GM21786 (cell line): ENCODE data around the gene ZNF653.

ENCODE experiments used
- ATAC-seq: cut with Tn5 transposase; IDR thresholded peaks from one replicate; pipeline ENCODE4 v1.9.1; 2021; ENCODE audit not compliant: unreplicated experiment

ZNF653 gene

DNA sequence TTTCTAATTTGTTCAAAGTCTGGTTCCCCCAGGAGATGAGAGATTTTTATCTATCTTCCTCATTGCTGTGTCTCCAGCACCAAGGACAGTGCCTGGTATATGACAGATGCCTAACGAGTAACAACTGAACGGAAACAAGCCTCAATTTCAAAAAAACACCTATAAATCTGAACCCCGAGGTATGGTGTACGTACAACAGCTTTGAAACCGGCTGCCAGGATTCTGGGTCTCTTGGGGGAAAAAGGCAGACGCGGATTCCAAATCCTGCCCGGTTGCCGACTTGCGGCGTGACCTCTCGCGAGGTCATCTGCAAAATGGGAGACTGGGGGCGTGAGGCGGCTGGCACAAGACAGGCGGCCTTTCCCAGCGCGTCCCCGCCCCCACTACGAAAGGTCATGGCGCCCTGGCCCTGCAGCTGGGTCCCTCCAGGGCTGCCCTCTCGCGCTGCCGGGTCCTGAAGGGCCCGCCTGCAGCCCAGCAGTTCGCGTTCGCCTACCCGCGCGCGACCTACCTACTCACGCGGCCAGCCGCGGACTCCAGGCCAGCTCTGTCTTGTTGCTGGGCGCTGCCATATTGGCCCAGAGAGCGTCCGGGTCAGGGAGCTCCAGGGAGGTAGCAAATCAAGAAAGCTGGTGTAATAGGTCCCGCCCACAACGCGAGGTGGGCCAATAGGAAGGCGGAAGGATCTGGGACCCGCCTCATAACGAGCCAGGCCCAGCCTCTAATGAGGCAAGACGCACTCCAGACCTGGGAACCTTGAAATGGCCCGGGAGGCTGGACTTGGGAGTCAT, 23.1 kb upstream of the ZNF653 start, which contains the start of gene ECSIT:
TSS of gene ECSIT (minus strand) at position 584 of the 791 bp plus-strand sequence. CDS start 9,964 bp downstream, outside the sequence.
- ATAC-seq: peak; percentile 96

DNA sequence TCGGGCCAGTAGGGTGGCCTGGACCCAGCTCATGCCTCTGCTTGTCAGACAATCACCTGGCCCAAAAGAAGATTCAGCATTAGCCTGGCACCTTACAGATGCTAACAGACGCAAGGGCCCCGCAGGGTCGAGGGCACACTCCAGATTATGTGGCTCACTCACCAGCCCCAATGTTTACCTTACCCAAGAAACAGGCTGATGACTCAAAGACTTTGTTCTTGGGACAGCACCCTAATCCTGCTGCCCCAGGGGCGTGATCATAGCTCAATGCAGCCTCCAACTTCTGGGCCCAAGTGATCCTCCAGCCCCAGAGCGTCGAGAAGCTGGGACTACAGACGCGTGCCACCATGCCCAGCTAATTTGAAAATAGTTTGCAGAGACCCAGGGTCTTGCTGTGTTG, 13.5 kb upstream of the ZNF653 start:
- no peak for ATAC-seq

DNA sequence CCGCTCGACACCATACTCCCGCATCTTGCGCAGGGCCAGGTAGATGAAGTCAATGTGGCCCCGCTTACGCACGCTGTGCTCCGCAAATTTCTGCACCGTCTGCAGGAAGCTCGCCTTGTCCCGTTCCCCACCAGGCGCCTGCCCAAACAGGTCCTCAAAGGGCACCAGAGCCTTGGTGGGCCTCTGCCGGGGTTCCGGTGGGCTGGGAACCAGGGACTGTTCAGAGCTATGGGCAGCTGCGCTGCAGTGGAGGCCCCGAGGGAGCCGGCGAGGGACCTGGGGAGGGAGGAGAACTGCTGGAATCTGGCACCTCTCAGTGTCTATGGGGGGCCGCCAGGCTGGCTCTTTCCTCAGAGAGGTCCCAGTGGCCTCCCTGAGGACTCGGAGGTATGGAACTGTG, 8.3 kb upstream of the ZNF653 start:
- ATAC-seq: no peak

DNA sequence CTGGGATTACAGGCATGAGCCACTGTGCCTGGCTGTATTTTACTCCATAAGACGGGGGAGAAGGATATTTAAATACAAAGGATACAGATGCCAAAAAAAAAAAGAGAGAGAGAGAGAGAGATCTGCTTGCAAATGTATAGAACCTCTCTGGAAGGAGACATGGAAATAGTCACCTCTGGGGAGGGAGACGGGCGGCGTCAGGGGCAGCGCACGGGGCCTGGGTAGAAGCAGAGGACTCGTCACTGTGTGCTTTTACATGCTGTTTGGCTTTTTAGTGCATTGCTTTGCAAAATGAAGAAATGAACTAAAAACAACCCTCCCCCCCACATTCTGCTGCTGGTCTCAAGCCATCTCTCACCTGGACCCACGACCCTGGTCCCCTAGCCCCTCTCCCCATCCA, 4.8 kb upstream of the ZNF653 start:
- ATAC-seq: no peak

DNA sequence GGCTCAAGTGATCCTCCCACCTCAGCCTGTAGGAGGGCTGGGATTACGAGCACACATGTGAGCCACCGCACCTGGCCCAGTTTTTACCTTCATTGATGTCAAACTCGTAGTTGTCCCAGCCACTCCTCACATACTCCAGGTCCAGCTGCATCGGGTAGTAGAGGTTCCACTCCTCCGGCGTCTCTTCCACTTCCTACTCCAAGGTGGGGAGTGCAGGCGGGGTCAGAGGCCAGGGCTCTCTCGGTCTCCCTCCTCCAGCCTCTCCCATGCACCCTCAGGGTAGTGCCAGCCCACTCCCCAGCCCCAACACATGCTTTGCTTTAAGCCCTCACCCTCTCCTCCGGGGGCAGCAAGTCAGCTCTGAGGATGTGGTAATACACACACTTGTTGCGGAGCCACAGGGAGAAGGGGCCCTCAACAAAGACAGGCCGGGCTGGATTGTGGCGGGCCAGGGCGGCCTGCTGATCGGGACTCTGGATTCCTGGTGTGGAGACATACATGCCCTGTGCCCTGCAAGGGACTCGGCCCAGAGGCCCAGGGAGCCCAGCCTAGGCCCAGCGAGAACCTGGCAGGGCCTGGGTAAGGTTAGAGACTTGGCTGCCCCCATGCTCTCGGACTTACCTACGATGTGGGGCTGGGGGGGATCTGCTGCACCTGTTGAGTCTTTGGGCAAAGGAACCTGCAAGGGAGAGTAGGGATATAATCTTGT, 1.9 kb upstream of the ZNF653 start:
- ATAC-seq: no peak

DNA sequence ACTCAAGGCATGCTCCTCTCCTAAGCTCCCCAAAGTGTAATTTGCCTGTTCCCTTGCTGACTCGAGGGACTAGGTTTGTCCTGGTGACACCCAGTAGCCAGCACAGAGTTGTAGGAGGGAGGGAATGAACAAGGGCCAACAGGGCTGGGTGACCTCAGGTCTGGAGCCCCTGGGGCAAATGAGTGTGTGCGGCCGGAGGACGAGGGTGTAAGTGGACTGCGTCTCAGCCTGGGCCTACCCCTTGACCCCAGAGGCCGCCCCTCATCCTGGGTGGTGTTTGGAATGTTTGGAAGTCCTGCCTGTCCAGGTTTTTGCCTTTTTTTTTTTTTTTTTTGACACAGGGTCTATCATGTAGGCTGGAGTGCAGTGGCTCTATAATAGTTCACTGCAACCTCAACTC, 1.3 kb upstream of the ZNF653 start:
- no peak for ATAC-seq

DNA sequence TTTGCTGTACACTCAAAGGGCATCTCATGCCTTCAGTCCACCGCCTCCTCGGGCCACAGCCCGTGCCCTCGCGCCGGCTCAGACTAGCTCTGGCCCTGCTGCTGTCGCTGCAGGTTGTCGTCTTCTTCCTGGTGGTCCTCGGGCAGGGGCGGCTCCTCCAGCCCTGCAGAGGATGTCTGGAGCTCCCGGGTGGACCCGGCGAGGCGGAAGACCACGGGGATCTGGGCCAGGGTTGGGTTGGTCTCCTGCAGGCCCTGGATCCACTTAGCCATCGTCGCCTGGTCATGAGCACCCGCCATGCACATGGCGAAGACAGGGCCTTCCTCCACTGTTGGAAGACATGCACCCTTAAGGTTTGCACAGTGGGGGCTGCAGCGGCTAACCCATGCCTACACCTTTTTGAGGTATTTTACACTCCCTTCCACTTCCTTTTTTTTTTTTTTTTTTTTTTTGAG, 489 bp upstream of the ZNF653 start:
- peak; percentile 18 for ATAC-seq

DNA sequence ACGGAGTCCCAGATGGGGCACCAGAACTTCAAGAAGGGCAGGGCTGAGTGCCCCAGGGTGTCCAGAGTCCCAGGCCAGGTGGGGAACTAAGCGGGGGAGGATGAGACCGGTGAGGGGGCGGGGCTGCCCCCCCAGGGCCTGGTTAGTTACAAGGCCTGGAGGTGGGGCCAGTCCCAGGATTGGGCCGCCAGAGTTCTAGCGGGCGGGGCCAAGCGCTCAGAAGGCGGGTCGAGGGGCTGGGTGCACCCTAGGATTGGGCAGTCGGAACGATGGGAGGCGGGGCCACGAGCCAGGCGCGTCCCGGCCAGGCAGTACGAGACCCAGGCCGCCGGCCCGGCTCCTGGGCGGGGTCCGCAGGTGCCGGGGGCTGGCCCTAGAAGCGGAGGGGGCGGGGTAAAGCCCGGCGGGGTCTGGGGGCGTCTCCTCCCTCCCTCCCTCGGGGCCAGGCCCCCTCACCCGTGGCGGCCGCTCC, 571 bp downstream of the ZNF653 start:
- peak; percentile 88 for ATAC-seq

DNA sequence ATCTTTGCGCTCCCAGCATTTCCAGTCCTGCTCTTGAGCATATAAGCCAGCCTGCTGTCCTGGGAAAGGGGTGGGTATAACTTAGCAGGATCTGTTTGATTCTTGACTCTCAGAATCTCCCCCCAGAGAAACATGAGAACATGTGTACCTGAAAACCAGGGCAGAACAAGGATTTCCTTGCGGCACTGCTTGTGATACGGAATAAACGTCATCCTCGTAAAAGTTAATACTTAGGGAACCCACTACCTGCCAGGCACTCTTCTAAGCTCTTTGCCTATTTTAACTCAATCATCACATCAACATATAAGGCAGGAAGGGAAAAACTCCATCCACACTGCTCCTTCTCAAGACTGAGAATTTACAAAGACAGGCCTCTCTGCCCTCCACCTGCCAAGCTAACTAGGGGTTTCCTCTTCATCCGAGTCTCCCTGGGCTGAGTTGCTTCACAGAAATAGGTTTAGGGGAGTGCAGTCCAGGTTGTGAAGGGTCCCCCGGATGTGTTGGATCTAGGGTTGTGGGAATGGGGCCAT, 1.1 kb downstream of the ZNF653 start:
- ATAC-seq: no peak

DNA sequence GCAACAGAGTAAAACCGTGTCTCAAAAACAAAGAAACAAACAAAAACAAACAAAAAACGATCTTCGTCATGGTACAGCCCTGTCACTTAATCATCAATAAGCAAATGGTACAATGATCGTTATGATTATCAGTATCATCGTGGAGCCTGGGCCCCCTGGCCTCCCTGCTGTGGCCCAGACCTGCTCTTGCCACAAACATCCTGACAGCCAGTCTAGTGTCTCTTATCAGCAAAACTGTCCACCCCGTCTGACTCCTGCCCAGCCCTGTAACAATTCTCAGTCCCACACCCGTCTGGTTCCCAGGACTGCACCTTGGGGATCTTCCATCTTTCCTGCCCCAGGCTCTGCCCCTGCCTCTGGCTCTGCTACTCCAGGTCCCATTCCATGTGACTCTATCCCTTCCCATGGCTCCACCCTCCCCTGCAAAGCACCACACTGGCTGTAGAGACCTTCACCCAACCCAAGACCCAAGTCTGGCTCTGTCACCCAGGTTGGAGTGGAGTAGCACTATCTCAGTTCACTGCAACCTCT, 5.7 kb downstream of the ZNF653 start:
- ATAC-seq: no peak

DNA sequence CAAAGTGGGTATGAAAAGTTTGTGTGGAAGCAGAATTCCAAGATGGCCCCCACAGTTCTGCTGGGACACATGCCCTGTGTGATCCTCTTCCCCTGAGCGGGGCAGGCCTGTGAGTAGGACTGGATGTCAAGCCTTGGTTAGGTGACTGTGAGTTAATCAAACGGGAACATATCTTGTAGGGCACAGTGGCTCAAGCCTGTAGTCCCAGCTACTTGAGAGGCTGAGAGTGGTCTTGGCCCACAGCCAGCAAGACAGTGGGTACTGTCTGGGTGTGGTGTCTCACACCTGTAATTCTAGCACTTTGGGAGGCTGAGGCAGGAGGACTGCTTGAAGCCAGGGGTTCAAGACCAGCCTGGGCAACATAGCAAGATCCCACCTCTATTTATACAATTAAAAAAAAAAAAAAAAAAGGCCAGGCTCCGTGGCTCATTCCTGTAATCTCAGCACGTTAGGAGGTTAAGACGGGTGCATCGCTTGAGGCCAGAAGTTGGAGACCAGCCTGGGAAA, 6.4 kb downstream of the ZNF653 start:
- ATAC-seq: no peak

DNA sequence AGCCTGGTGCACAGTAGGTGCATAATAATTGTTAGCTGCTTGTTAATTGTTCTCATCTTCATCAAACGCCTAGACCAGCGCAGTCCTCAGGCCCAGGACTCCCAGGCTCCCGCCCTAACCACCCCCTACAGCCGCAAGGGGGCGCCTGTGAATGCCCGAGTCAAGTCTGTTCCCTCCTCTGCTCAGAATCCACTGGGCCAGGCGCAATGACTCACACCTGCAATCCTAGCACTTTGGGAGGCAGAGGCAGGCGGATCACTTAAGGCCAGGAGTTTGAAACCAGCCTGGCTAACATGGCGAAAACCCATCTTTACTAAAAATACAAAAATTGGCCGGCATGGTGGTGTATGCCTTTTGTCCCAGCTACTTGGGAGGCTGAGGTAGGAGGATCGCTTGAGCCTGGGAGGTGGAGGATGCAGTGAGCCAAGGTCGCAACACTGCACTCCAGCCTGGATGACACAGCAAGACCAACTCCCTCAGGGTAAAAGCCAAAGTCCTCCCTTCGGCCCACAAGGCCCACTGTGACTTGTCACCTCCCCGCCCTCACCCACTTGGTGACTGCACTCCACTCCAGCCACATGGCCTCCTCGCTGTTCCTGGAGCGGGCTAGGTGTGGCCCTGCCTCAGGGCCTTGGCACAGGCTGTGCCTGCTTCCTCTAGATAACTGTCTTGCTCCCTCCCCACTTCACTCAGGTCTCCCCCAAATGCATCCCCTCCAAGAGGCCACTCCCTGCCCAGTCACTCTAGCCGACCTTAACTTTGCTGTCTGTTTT, 9.1 kb downstream of the ZNF653 start:
- ATAC-seq: no peak

DNA sequence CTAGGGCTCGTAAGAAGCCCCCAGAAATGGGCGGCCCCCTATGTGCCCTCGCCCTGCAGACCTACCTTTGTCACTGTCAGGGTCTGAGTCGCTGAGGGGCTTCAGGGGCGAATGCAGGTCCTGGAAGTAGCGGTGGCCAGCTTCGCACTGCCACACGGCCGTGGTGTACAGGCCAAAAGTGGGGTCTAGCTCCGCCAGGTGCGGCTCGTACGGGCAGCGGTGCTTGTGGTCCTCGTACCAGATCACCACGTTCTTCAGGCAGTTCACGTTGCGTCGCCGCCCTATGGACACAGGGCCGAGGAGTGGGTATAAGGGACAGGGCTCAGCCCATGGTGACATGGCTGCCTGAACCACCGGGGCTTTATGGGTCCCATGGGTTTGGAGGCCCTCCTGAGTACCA, 9.8 kb downstream of the ZNF653 start:
- ATAC-seq: no peak

DNA sequence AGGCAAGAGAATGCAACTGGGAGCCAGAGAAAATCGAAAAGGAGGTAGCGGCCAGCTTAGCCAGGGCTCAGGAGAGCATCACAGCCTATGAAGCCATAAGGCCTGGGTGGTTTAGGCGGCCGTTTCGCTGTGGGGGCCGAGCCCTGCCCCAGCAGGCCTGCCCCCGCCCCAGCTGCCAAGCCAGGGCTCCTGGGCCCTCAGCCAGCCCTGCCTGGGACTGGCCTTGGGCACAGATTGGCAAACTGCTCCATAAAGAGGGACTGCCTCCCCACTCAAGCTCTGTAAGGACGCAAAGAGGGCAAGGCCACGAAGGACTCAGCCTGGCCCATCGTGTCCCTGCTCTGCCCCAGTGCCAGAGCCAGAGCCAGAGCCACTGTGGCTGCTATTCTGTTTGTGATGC, 10.2 kb downstream of the ZNF653 start:
- ATAC-seq: no peak

DNA sequence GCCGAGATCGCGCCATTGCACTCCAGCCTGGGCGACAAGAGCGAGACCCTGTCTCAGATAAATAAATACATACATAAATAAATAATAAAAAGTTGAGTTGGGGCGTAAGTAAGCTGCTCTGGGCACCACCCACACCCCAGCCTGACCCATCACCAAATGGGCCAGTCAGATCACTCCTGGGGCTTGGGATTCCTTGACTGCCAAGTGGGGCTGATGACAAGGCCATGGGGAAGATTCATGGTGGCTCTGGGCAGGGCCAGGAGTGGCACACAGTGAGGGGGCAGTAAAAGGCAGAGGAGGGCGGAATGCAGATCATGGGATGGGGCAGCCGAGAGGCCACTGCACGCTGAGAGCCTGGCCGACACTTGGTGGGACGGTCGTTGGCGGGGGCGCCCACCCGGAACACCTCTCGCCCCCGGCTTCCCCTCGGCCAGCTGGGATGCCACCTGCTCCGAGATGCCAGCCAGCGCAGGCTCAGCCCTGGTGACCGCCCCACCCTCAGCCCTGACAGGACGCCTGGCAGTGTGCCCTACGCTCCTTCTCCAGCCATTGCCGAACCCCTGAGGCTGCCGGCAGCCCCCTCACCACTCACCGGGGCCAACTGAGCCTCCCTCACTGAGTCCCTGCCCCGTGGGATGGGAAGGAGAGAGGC, 10.9 kb downstream of the ZNF653 start:
- ATAC-seq: no peak

DNA sequence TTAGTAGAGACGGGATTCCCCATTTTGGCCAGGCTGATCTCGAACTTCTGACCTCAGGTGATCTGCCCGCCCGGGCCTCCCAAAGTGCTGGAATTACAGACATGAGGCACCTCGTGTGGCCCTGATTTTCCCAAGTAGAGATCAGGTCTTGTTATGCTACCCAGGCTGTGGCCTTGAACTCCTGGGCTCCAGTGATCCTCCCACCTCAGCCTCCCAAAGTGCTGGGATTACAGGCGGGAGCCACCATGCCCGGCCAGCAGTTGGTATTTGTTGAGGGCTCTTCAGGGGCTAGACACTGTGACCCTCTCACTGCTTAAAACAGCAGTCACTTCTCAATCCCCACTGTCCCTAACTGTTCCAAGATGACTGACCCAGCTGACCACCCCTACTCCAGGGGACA, 16.3 kb downstream of the ZNF653 start:
- no peak for ATAC-seq

DNA sequence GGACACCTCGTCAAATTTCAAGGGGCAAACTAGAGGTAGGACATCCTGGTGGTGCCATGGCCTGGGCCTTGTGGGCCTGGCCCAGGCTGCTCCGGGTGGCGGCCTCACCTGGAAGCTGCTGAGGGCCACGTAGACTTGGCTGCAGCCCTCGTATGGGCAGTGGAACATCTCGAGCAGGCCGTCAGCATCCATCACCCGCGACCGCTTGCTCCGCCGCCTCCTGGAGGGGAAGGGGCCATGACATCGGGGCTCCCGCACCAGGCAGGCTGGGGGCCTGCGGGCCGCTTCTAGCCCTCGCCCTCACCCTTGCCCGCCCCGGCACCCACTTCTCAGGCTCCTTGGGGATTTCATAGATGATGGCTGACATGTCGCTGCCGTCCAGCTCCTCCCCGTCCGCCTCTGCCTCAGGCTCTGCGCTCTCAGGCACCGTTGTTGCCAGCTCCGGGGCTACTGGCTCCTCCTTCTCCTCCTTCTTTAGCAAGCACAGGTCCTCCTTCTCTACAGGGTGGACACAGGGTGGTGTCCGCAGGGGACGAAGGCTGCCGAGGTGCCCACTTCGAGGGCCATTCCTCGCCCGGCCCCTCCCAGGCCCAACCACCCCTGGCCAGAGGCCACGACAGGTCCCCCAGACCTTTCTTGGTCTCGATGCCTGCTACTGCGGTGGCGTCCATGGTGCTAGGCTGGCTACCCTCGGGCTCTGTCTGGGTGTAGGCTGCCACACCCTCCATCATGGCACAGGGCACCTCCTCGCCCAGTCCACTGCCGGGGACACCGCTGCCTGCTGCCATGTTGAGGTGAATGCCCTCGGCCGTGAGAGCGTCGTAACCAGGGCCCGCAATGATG, 18.8 kb downstream of the ZNF653 start:
- ATAC-seq: no peak

DNA sequence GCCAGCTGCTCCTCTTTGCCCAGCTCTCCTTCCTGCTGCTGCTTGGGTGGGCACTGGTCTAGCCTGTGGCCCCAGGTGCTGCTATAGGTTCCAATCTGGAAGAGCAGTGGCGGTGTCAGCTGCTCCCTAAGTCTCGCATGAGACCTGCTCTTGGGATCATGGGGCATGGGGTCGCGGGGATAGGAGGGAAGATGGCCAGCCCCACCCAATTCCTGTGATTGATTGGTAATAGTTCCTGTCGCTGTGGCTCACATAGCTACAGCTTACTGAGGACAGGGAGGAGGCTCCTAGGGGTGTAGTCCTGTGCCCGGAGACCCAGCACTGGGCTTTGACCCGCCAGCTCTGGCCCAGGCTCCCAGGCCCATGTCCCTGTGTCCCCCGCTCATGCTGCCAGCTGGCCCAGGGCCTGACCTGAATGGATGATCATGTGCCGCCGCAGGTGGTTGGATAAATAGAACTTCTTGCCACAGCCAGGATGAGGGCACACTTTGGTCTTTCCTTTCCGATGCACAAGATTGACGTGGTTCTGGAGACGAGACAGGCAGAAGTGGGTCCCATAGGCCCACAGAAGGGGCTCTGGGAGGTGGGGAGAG, 20.3 kb downstream of the ZNF653 start:
- ATAC-seq: no peak
